Keratinocyte (primary cell): Measurements from ENCODE around the gene DTNB. TPM values are rescaled to one million over a fixed set of nuclear protein-coding genes. Genes with fewer than 3 reads are reported as not detected.

Experiments
- DNase-seq: peaks from one replicate; pipeline ENCODE4 v3.0.0-alpha.2; 2011; ENCODE audit warnings: low read depth, missing footprints, low spot score
- FAIRE-seq: peaks from 2 replicates; lab custom pipeline; 2011; peaks lifted over from hg19 to GRCh38; lab: Jason Lieb, UNC
- H2AFZ ChIP-seq: 2 replicates; pipeline ENCODE4 v1.6.0; 2012; ENCODE audit warnings: low read length, control low read depth, inconsistent platforms; ENCODE audit not compliant: control insufficient read depth
- H3K27ac ChIP-seq: 2 replicates; pipeline ENCODE4 v1.5.1; 2011; ENCODE audit warnings: low read length; ENCODE audit not compliant: control insufficient read depth, insufficient read depth
- H3K27me3 ChIP-seq: 3 replicates; pipeline ENCODE4 v1.6.0; 2011; ENCODE audit warnings: low read length; ENCODE audit not compliant: control insufficient read depth, insufficient read depth; ENCODE audit errors: extremely low read depth
- H3K36me3 ChIP-seq, 2 experiments: 2 replicates in 1 of 2; 3 replicates in 1 of 2; pipeline ENCODE4 v1.5.1; 2011; ENCODE audit warnings: low read length in 2 of 2, mild to moderate bottlenecking in 1 of 2; ENCODE audit not compliant: control insufficient read depth in 2 of 2, insufficient read depth in 2 of 2; ENCODE audit errors: extremely low read depth in 1 of 2
- H3K4me1 ChIP-seq: 3 replicates; pipeline ENCODE4 v1.5.1; 2011; ENCODE audit warnings: low read length; ENCODE audit not compliant: control insufficient read depth, insufficient read depth; ENCODE audit errors: extremely low read depth
- H3K4me2 ChIP-seq: 3 replicates; pipeline ENCODE4 v1.6.0; 2011; ENCODE audit warnings: low read depth, low read length; ENCODE audit not compliant: control insufficient read depth, insufficient read depth; ENCODE audit errors: extremely low read depth
- H3K4me3 ChIP-seq, 3 experiments: fragments of 200-600 bp in 1 of 3; sonication (generic) in 1 of 3; 2 replicates in 2 of 3; 3 replicates in 1 of 3; pipeline ENCODE4 v1.5.1; 2011 to 2016; ENCODE audit warnings: low read length in 3 of 3, mild to moderate bottlenecking in 3 of 3, control low read depth in 2 of 3, inconsistent platforms in 1 of 3, low read depth in 1 of 3, mixed read lengths in 1 of 3, mixed run types in 1 of 3, moderate library complexity in 1 of 3; ENCODE audit not compliant: control insufficient read depth in 2 of 3, insufficient read depth in 2 of 3; ENCODE audit errors: extremely low read depth in 1 of 3
- H3K79me2 ChIP-seq: 2 replicates; pipeline ENCODE4 v1.6.0; 2012; ENCODE audit warnings: low read length; ENCODE audit not compliant: control insufficient read depth, insufficient read depth
- H3K9ac ChIP-seq: 3 replicates; pipeline ENCODE4 v1.6.0; 2011; ENCODE audit warnings: low read length; ENCODE audit not compliant: control insufficient read depth, insufficient read depth; ENCODE audit errors: extremely low read depth
- H3K9me1 ChIP-seq: 3 replicates; pipeline ENCODE4 v1.6.0; 2011; ENCODE audit warnings: low read length; ENCODE audit not compliant: control insufficient read depth, insufficient read depth; ENCODE audit errors: extremely low read depth
- H3K9me3 ChIP-seq: 2 replicates; pipeline ENCODE4 v1.5.1; 2012; ENCODE audit warnings: low read depth, low read length; ENCODE audit not compliant: control insufficient read depth
- H4K20me1 ChIP-seq: 3 replicates; pipeline ENCODE4 v1.6.0; 2011; ENCODE audit warnings: low read length; ENCODE audit not compliant: control insufficient read depth, insufficient read depth; ENCODE audit errors: extremely low read depth
- EZH2 ChIP-seq: IDR thresholded peaks from one replicate; pipeline ENCODE4 v1.6.1; 2012; ENCODE audit warnings: inconsistent platforms, mild to moderate bottlenecking, low read length, moderate library complexity
- dilution Hi-C: fragments of 300-500 bp; cut with MboI; formaldehyde crosslinking; loops from one replicate; pipeline ENCODE4 v1.7.0; 2020; ENCODE audit warnings: low sequenced_read_pairs; ENCODE audit not compliant: extremely low pct_ligation_motif_present
- polyA plus RNA-seq, 5 experiments: library from polyadenylated mRNA; depleted of rRNA in 3 of 5; stranded (reverse) in 3 of 5; stranded (forward) in 1 of 5; unstranded in 1 of 5; fragments of >200 nt; gene quantifications; 1 replicate in 1 of 5; 2 replicates in 3 of 5; 3 replicates in 1 of 5; pipeline versions ENCODE4 v1.2.1 to v1.2.3, GENCODE V29; 2011 to 2012; ENCODE audit warnings: missing spikeins in 2 of 5, low read depth in 1 of 5, low replicate concordance in 1 of 5
- TF ChIP-seq, protein P1 (sequence below), 3 experiments: IDR thresholded peaks in 1 of 3; conservative IDR thresholded peaks in 1 of 3; optimal IDR thresholded peaks in 1 of 3; 2 replicates in 2 of 3; 3 replicates in 1 of 3; pipeline versions ENCODE3 to v1.5.1; 2011; ENCODE audit warnings: low read length in 3 of 3, mild to moderate bottlenecking in 3 of 3, moderate library complexity in 2 of 3, control low read depth in 1 of 3, inconsistent platforms in 1 of 3; ENCODE audit not compliant: insufficient read depth in 2 of 3; ENCODE audit errors: extremely low read depth in 1 of 3

The DTNB gene
- polyA plus RNA-seq, 1 donor (not counting 4 experiments of a cell fraction or from before 2014, with no cell fraction given), result 31.5 TPM

DNA sequence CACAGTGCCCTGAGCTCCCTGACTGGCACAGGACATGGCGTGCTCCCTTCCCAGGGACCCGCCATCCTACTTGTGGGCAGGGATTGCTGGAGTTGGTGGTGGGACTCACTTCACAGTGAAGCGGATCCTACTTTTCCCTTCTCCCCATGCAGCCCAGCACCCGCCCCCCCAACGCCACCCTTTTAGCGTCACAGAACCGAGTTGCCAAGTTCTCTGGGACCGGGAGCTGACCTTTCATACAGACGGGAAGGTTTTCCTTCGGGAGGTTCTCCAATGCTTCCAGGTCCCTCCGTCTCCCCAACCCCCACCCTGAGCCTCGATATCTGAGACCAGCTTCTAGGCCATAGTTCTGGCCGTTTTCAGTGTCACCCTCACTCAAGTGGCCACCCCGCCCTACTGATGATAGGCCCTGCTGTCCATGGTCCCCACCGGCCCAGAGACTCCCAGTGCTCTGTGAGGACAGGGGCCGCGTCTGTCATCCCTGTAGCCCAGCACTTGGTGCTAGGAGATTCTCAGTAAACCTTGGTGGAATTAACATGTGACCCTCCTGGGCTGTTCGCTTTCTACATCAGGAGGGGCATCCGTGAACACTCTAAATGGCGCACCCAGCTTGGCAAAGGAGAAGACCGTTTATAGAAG lies 330.1 kb downstream of the DTNB start:
- H3K4me2 ChIP-seq, result no peak overlapping the region
- no peak overlapping the region for H3K4me3 ChIP-seq
- H4K20me1 ChIP-seq, result no peaks in the 10 kb centered on the region
- TF ChIP-seq, protein P1, sequence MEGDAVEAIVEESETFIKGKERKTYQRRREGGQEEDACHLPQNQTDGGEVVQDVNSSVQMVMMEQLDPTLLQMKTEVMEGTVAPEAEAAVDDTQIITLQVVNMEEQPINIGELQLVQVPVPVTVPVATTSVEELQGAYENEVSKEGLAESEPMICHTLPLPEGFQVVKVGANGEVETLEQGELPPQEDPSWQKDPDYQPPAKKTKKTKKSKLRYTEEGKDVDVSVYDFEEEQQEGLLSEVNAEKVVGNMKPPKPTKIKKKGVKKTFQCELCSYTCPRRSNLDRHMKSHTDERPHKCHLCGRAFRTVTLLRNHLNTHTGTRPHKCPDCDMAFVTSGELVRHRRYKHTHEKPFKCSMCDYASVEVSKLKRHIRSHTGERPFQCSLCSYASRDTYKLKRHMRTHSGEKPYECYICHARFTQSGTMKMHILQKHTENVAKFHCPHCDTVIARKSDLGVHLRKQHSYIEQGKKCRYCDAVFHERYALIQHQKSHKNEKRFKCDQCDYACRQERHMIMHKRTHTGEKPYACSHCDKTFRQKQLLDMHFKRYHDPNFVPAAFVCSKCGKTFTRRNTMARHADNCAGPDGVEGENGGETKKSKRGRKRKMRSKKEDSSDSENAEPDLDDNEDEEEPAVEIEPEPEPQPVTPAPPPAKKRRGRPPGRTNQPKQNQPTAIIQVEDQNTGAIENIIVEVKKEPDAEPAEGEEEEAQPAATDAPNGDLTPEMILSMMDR (optimal IDR thresholded peaks at IDR 0.05 in 1 of 3, IDR thresholded peaks at IDR 0.05 in 1 of 3, conservative IDR thresholded peaks at IDR 0.05 in 1 of 3; ENCODE audit: extremely low read depth in 1 of 3, insufficient read depth in 2 of 3, low read length in 3 of 3), result no peak
- TF ChIP-seq EZH2, result no peak
- H2AFZ ChIP-seq, result no peak overlapping the region
- no peaks in the 10 kb centered on the region for H3K9me3 ChIP-seq
- no peaks in the 10 kb centered on the region for H3K36me3 ChIP-seq
- H3K9ac ChIP-seq, result no peak overlapping the region
- H3K27me3 ChIP-seq, result no peaks in the 10 kb centered on the region
- dilution Hi-C loops, result no loop called here
- H3K4me1 ChIP-seq, result peaks cover 10% of the 10 kb centered on the region
- H3K79me2 ChIP-seq, result no peaks in the 10 kb centered on the region
- no peaks in the 10 kb centered on the region for H3K9me1 ChIP-seq
- H3K27ac ChIP-seq, result no peak overlapping the region
- FAIRE-seq (no peak), DNase-seq (no peak)

DNA sequence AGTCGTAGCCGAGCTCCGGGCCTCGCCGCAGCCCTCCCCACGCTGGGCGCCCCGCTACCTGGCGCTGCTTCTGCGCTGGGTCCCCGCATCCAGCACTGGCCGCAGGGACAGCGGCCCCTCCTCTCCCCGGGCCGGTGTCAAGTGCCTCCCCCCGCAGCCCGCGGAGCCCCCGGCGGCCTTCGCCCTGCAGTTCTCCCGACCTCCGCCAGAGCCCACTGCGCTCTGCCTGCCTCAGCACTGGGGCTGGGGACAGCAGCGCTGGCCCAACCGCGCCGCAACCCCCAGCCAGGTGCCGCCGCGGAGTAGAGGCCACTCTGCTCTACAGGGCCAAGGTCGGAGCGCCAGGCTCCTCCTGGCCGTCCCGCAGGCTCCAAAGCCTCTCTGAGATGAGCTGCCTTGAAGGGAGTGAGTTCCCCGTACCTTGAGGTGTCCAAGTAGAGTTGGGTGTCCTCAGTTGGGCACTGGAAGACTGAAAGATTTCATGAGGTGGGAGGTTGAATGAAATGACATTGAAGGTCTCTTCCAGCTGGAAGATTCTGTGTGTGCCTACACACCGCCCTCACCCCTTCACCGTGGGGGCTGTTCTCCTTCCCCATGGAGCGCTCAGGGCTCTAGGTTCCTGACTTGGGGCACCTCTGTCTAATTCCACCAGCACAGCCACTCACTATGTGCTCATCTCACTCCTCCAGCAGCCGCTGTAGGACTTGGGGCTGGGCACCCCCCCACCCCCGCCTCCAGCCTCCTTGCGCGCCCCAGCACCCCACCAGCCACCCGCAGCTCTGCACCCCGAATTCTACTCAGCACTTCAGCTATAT lies 330.8 kb downstream of the DTNB start:
- Histone ChIP-seq H3K27me3 (no peaks in the 10 kb centered on the region), H3K9me1 (no peaks in the 10 kb centered on the region), H2AFZ (peak overlapping the region; percentile 49), H3K27ac (no peak overlapping the region), H3K9ac (peak overlapping the region; percentile 28), H3K9me3 (no peaks in the 10 kb centered on the region), H4K20me1 (no peaks in the 10 kb centered on the region), H3K4me2 (peak overlapping the region; percentile 80), H3K36me3 (peaks cover 0 to 2% of the 10 kb centered on the region in 2 experiments), H3K4me1 (peaks cover 6% of the 10 kb centered on the region), H3K4me3 (peak overlapping the region; percentile 53 to 65 (median 56)), H3K79me2 (no peaks in the 10 kb centered on the region)
- dilution Hi-C loops, result no loop called here
- FAIRE-seq (no peak), DNase-seq (no peak)
- TF ChIP-seq EZH2, result no peak
- TF ChIP-seq, protein P1 (optimal IDR thresholded peaks at IDR 0.05 in 1 of 3, IDR thresholded peaks at IDR 0.05 in 1 of 3, conservative IDR thresholded peaks at IDR 0.05 in 1 of 3; ENCODE audit: extremely low read depth in 1 of 3, insufficient read depth in 2 of 3, low read length in 3 of 3), result peak; percentile 77 to 96 (median 85)
